ENCODE measurements around the gene PHTF1.
A peak's percentile ranks its signal among the peaks of the same experiment; 100 is the strongest.

The PHTF1 gene

GRCh38 chr1:113759333-113760101 is at the start of gene PHTF1:
TSS of gene PHTF1 (minus strand) at chr1:113759486. CDS start at chr1:113758703, 783 bp downstream.
- peak in 52 of 58 donors; percentile 14 to 76 (median 52) for DNase-seq

GRCh38 chr1:113808450-113809195 is 49.3 kb upstream of the PHTF1 start:
- no peak for DNase-seq

- DNase-seq, result no peak
Measured at GRCh38 chr1:113805639-113806038, 46.4 kb upstream of the PHTF1 start.

GRCh38 chr1:113805256-113805531 is 45.9 kb upstream of the PHTF1 start:
- DNase-seq, result no peak

GRCh38 chr1:113804421-113805255 is 45.4 kb upstream of the PHTF1 start:
- no peak for DNase-seq

GRCh38 chr1:113802367-113803007 is 43.2 kb upstream of the PHTF1 start:
- DNase-seq, result no peak

- DNase-seq, result no peak
Measured at GRCh38 chr1:113800487-113800886, 41.2 kb upstream of the PHTF1 start.

- DNase-seq, result no peak
Measured at GRCh38 chr1:113797472-113797871, 38.2 kb upstream of the PHTF1 start.

- DNase-seq, result no peak
Measured at GRCh38 chr1:113793878-113794834, 34.9 kb upstream of the PHTF1 start.

GRCh38 chr1:113792986-113793385 is 33.7 kb upstream of the PHTF1 start:
- DNase-seq, result no peak

- no peak for DNase-seq
Measured at GRCh38 chr1:113792471-113792870, 33.2 kb upstream of the PHTF1 start.

GRCh38 chr1:113788802-113789201 is 29.5 kb upstream of the PHTF1 start:
- DNase-seq, result no peak

GRCh38 chr1:113787663-113788062 is 28.4 kb upstream of the PHTF1 start:
- no peak for DNase-seq

- no peak for DNase-seq
Measured at GRCh38 chr1:113786069-113786468, 26.8 kb upstream of the PHTF1 start.

GRCh38 chr1:113784104-113784779 is 25.0 kb upstream of the PHTF1 start:
- DNase-seq, result no peak

GRCh38 chr1:113783254-113784103 is 24.2 kb upstream of the PHTF1 start:
- peak in 8 of 58 donors; percentile 2 to 40 (median 3) for DNase-seq

GRCh38 chr1:113782406-113782805 is 23.1 kb upstream of the PHTF1 start:
- no peak for DNase-seq

- no peak for DNase-seq
Measured at GRCh38 chr1:113780374-113781146, 21.3 kb upstream of the PHTF1 start.

Measured in anterior cingulate cortex (tissue), 58 donors.